AG09319 (cell line): ENCODE data around the gene PRKAR1B.

Source experiments
- DNase-seq: peaks from one replicate; pipeline ENCODE4 v3.0.0-alpha.2; 2010; ENCODE audit warnings: low read depth; ENCODE audit errors: extremely low read depth
- CTCF ChIP-seq: IDR thresholded peaks from 2 replicates; pipeline ENCODE4 v1.5.1; 2011; ENCODE audit warnings: low read depth, mild to moderate bottlenecking, inconsistent platforms, low read length, moderate library complexity

PRKAR1B gene

GRCh38 chr7:539731-540411, 187.2 kb downstream of the PRKAR1B start:
- no peak for TF ChIP-seq CTCF
- no peak for DNase-seq

GRCh38 chr7:538764-539685, 188.1 kb downstream of the PRKAR1B start:
- TF ChIP-seq CTCF, result no peak
- no peak for DNase-seq

GRCh38 chr7:537911-538634, 189.0 kb downstream of the PRKAR1B start:
- DNase-seq, result peak; percentile 82
- TF ChIP-seq CTCF, result no peak

GRCh38 chr7:536231-536630, 190.8 kb downstream of the PRKAR1B start:
- DNase-seq, result no peak
- TF ChIP-seq CTCF, result no peak

- TF ChIP-seq CTCF, result no peak
Measured at GRCh38 chr7:534959-535358, 192.1 kb downstream of the PRKAR1B start.

GRCh38 chr7:534075-534474, 193.0 kb downstream of the PRKAR1B start:
- DNase-seq, result no peak
- TF ChIP-seq CTCF, result no peak

More at GRCh38 chr7:534959-535358, 192.1 kb downstream of the PRKAR1B start:
- no peak for DNase-seq
